CD4-positive, alpha-beta T cell treated with Interferon gamma for 1 hour (primary cell): ENCODE data around the gene SDHAF2.
"Not testable (repeated sequence)": the region's sequence is repeated elsewhere in the genome, so short reads cannot be mapped to it uniquely, and the experiment has no call there.

Experiments
- DNase-seq: peaks from one replicate; pipeline ENCODE4 v3.0.0-alpha.2; 2020

The SDHAF2 gene

DNA sequence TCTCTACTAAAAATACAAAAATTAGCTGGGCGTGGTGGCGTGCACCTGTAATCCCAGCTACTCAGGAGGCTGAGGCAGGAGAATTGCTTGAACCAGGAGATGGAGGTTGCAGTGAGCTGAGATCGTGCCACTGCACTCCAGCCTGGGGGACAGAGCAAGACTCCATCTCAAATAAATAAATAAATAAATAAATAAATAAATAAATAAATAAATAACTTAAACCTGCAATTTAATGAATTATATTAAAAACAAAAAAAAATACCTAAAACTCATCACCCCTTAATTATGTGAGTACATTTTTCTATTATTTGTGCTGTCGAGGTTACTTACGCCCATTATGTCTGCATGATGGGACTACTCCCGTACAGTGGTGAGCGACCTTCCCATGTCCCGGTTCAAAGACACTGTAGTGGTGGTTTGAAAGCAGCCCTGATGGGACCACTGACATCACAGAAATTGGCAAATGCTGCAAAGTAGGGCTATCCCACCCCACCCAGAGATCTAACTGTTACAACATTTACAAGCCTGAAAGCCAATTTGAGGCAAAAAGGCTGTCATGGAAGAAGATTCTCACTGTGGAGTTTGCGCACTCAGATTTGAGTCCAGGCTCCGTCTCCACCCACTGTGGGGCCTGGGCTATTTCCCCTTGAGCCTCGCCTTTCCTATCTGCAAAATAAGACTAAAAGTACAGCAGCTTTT, 49.6 kb downstream of the SDHAF2 start:
- DNase-seq, result not testable (repeated sequence)

DNA sequence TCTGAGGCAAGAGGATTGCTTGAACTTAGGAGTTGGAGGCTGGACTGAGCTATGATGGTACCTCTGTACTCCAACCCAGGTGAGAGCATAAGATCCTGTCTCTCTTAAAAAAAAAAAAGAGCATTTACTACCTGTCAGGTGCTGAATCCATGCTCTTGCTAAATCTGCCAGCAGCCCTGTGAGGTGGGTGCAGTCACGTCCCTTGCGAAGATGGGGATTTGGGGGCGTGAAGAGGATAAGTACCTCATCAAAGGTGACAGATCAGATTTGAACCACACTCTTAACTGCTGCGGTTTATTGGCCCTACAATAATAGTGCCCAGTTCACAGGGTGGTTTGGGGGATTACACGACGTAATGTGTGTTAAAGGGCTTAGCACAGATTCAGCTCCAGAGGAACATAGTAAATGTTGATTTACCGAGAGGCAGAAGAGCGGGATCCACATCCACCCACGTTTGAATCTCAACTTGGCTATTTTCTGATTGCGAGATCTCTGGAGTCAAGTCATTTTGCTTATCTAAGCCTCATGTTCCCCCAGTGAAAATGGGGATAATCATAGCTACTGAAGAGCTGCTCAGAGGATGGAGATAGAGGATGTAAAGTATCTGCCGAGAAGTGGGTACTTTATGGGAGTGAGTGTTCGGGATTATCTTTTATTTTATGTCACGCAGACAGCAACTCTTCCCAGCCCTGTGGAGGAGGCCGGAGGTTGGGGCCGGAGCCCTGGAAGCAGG, 50.5 kb downstream of the SDHAF2 start:
- DNase-seq, result no peak

DNA sequence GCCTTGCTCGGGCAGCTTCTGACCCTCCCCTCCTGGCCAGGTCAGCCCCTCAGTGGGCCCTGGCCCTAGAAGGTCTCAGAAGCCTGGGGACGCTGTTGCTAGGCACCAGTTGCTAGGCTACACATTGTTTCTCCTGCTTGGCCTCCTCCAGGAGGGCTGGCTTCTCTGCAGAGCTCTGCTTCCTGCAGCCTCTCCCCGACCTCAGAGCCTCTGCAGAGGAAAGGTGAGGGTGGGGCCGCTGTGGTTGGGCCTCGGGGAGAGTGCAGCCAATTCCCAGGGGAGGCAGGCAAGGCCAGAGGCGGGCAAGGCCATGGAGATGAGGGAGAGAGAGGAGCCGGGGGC, 51.0 kb downstream of the SDHAF2 start:
- no peak for DNase-seq

DNA sequence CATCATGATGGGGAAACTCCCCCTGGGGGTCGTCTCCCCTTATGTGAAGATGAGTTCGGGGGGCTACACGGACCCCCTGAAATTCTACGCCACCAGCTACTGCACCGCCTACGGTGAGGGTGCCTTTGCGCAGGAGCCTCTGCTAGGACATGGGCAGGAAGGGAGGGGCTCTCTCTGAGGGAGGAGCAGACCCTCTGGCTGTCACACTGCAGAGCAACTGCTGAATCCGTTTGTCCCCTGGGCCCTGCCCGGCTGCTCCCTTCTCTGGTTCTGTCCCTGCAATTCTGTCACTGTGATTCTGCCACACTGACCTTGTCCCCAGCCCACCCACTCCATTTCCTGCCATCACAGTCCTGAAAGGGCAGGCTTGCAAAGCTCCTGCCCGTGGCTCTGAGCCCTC, 51.9 kb downstream of the SDHAF2 start:
- DNase-seq, result no peak

DNA sequence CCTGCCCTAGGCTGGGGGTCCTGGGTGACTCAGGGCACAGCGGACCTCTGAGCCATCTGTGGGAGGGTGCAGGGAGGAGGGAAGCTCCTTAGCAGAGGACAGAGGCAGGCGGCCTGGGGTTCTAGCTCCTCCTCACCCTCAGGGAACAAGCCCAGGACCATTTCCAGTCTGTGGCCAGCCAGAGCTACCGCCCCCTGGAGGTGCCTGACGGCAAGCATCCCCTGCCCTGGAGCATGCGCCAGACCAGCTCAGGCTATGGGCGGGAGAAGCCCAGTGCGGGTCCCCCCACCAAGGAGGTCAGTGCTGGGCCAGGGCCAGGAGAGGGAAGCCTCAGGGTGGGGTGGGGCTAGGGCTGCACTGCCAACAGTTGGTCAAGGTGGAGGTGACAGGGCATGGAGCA, 52.6 kb downstream of the SDHAF2 start:
- no peak for DNase-seq

DNA sequence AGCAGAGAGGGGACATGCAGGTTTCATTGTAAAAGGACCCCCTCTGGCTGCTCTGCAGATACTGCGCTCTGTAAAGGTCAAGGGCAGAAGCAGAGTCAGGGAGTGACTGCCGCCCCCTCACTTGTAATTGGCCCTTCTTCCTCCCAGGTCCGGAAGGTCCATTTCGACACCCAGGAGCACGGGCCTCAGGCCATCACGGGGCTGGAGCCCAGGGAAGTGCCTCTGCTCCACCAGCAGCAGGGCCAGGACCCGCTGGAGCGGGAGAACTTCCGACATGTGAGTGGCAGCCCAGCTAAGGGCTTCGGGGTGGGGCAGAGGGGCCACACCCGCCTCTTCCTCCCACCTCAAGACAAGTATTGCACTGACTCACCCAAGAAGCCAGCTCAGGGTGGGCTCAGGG, 54.6 kb downstream of the SDHAF2 start:
- DNase-seq, result no peak

DNA sequence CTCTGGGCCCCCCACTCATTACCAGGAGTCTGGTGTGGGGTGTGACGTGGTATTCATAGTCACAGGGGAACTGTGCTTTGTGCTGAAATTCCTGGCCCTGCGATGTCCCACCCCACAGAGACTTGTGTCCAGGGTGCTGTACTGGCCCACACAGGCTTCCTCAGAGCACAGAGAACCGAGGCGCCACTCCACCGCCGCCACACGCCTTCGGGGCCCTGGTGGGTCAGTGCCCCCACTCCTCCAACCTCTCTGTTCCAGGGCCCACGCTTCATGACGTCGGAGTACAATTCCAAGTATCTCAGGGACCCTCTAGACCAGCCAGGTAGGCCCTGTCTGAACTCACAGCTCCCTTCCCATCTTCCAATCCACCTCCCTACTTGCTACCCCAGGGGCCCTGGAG, 55.2 kb downstream of the SDHAF2 start:
- no peak for DNase-seq

DNA sequence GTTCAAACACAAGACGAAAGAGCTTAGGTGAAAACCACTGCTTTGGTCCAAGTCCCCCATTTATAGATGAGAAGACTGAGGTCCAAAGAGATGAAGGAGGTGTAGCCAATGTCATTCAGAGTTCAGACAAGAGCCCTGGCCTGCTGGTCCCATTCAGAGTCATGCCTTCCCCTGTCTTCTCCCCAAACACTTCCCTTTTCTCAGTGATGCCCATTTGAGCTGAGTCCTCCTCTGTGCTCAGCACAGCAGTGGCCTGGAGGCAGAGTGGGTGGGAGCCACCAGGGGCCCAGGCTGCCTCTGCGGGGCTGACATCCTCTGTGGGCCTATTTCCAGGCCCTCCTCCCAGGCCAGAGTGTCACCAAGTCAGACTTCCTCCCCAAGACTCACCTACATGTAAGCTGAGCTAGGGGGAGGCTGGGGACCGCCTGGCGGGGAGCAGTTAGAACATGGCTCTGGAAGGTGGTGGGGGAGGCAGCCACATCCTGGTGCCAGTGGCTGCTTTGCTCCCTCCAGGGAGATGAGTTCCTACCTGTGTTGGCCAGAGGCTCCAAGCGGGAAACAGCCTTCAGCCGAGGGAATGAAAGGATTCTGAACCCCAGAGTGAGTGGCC, 56.2 kb downstream of the SDHAF2 start:
- no peak for DNase-seq

DNA sequence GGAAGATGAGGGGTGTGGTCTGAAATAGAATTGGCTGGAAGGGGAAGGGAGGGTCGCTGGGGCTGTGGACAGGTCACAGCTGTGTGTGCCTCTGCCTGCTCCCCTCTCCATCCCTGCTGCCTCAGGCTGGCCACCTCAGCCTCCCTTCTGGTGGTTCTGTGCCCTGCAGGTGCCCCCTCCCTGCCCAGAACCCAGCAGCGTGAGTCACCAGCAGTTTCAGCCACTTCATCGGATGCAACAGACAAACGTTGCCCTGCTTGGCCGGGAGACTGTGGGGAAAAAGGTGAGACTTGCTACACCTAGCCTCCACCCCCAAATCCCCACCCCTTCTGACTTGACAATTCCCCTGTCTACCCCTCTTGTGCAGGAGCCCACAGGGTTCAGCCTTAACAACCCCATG, 56.9 kb downstream of the SDHAF2 start:
- no peak for DNase-seq

DNA sequence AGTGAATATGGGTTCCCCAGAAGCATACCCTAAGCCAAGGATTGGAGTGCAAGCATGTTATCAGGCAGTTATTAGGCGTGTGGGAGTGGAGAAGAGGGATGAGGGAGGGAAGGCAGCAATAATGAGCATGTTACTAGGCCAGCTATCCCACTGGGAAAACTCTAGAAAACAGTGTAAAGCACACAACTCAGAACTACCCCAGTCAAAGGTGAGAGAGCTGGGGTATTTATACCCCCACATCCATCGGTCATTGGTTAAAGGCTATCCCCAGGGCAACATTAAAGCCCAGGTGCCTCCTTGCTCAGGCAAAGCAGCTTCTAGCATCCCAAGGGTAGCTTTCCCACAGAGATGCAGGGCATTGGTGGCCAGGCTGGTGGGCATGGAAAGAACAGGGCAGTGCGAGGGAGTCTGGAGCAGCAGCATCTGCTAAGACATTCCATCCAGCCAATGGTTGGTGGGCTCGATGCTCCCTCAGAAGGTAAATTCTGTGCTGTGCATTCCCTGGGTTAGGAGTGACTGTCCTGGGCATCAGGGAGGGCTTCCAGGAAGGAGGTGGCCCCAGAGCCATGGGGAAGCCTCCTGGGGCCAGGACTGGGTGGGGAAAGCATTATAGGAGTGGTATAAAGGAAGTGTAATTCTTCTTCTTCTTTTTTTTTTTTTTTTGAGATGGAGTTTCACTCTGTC, 57.6 kb downstream of the SDHAF2 start:
- no peak for DNase-seq

DNA sequence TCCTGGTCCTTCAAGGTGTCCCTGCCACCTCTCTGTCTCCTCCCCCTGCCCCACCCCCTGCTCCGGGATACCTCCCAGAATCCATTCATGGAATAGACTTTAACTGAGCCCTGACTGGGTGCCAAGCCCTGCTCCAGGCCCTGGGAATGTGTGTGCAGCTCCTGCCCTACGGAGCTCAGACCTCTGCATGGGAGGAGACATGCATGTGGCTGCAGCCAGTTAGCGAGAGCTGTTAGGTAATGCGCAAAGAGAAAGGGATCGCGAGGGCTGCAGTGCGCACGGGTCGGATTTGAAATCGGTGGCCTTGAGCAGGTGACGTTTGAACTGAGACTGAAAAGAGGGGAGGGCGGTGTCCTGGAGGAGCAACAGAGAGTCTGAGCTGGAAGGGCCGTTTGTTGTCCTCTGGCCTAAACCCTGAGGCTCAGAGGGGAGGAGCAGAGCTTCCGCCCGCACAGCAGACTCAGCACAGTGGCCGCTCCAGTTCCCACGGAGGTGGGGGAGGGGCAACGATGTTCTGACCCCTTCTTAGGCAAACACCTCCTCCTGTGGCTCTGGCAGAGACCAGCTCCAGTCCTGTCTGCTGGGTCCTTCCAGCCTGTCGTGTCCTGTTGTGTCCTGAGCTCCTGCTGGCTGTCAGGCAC, 58.8 kb downstream of the SDHAF2 start:
- no peak for DNase-seq

DNA sequence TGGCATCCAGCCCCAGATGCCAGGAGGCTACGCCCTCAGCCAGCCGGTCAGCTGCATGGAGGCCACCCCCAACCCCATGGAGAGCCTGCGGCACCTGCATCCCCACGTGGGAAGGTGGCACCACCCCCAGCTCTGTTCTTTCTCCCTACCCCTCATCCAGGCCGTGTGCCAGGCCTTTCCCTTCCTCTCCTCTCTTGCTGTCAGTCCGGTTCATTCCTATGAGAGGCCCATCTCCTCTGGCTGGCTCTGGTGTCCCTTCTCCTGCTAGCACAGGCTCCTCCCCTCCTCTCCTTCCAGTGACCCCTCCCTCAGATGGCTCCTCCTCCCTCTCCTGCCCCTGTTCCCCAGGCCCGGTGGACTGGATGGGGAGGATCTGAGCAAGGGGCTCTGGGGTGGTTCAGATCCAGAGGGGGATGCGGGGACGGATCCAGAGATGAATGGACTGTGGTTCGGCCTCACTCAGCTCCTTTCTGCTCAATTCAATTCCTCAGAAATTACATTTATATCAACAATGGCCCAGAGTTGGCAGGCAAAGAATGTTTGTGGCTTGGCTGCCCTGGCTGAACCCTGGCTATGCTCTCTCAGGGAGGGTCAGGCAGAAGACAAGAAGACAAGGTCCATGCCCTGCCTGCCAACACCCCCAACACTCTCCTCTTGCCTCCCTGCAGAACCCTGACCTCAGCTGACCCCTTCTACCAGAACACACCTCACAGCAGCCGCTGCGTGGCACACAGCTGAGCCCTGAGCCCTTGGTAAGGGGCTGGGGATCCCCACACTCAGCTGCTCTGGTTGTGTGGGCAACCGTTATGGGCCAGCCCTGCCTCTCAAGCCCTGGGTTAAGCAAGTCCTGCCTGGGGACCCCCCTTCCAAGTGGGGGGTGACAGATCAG, 60.2 kb downstream of the SDHAF2 start:
- DNase-seq, result no peak

DNA sequence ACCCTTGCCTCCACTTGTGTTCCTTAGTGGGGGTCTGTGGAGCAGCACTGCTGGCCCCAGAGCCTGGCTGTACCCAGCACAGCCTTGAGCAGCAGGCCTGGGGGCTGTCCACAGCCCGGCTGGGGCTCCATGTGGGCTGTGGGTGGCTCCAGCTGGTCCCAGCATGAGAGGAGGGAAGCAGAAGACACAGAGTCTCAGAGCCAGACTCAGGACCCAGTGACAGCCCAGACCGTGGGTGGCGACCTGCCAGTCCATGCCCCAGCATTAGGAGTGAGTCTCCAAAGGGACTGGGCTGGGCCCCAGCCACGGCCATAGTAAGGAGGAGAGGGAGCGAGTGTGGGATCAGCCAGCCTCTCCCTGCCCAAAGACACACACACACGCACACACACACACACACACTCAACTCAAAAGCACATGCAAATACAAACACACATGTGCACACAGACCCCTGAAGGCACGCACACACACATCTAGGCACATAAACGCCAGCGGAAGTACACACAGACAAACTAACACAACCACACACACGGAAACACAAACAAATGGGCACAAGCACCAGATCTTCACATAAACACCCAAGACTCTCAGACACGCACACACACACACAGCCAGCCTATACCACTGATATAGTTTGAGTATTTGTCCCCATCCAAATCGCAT, 61.9 kb downstream of the SDHAF2 start:
- no peak for DNase-seq

DNA sequence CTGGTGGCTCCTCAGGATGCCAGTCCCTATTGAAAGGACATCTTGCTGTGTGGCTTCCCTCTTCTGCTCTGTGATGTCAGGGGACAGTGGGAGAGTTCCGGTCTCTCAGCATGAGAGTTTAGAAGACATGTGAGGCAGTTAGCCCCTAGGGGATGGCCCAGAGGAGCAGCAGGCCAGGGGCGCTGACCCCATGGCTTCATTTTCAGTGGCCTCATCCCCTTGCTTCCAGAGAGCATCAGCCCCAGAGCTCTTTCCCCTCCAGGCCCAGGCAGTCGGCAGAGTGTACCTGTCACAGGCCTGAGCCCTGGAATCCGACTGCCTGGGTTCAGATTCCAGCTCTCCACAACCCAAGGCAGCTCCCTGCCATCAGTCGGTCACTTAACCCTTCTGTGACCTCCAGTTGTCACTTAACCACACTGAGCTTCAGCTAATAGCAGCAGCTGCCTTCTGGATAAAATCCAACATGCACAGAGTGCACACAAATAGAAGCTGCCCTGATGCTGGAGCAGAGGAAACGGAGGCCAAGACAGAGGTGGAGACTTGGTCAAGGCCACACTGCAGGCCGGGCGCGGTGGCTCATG, 64.5 kb downstream of the SDHAF2 start:
- no peak for DNase-seq

DNA sequence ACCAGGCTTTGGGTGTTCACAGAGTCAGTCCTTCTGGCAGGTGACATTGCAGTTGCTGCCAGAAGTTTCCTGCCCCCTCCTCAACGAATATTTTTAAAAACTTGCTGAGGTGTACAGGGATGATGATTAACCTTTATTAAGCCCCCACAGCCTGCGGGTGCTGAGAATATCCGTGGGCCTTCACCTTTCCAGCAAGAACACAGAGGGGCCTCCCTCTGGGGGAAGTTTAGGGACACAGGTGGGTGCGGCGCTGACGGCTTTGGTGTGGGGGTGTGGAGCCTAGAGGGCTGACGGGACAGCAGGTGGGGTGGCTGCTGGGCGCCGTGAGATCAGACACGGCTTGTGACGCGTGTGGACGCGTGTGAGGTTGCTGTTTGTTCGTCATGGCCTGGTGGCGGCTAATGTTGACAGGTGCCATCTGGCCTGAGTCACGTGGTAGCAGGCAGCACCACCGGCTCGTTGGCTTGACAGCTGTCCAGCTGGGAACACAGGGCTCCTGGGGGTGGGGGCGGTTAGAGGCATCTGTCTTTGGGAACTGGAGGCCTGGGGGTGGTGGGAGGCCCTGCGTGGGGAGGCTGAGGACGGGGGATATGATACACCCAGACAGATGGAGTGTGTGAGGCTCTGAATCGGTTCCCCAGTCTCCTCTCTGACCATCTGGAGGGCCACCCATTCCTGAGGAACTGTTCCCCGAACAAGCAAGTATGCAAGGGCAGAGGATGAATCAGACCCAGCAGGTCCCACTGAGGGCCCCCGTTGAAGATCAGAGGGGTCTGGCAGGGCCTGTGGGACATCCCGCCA, 66.1 kb downstream of the SDHAF2 start:
- no peak for DNase-seq
